HG02642 (cell line): ENCODE results near the gene GUSB.
"Not testable (repeated sequence)": the region's sequence is repeated elsewhere in the genome, so short reads cannot be mapped to it uniquely, and the experiment has no call there.

Experiments
- ATAC-seq: cut with Tn5 transposase; IDR thresholded peaks from one replicate; pipeline ENCODE4 v1.9.1; 2021; ENCODE audit warnings: mild to moderate bottlenecking; ENCODE audit not compliant: unreplicated experiment, poor library complexity

The GUSB gene

GRCh38 chr7:65976659-65977196 is 5.3 kb downstream of the GUSB start:
- no peak for ATAC-seq

DNA sequence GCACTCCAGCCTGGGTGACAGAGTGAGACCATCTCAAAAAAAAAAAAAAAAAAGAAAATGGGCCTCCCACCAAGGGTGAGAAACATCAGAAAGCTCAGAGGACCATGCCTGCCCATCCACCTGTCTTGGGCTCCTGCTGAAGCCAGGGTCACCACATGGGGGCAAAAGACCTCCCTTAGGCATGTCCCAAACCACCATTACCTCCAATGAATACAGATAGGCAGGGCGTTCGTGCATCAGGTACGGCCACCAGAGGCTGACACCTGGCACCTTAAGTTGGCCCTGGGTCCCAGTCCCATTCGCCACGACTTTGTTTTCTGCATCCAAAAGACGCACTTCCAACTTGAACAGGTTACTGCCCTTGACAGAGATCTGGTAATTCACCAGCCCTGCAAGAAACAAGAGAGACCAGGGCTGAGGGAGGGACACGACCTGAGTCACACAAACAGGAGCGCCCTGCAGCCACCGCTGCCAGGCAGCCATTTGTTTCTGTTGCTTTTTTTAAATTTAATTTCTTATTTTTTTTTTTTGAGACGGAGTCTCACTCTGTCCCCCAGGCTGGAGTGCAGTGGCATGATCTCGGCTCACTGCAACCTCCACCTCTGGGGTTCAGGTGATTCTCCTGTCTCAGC is 6.1 kb downstream of the GUSB start:
- no peak for ATAC-seq

DNA sequence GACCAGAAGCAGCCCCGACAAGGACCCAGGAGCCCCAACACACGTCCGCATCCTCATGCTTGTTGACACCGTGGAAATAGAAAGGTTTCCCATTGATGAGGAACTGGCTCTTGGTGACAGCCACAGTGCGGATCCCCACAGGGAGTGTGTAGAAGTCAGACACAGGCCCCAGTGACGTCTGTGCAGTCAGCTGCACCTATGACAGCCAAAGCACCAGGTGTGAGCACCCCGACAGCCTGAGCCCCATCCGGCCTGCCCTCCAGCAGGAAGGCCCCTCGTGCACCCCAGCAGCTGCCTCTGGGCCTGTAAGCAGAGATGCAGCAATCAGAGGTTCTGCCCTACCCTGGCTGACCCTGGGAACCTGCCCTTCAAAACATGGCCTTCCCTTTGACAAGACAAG is 7.1 kb downstream of the GUSB start:
- no peak for ATAC-seq

DNA sequence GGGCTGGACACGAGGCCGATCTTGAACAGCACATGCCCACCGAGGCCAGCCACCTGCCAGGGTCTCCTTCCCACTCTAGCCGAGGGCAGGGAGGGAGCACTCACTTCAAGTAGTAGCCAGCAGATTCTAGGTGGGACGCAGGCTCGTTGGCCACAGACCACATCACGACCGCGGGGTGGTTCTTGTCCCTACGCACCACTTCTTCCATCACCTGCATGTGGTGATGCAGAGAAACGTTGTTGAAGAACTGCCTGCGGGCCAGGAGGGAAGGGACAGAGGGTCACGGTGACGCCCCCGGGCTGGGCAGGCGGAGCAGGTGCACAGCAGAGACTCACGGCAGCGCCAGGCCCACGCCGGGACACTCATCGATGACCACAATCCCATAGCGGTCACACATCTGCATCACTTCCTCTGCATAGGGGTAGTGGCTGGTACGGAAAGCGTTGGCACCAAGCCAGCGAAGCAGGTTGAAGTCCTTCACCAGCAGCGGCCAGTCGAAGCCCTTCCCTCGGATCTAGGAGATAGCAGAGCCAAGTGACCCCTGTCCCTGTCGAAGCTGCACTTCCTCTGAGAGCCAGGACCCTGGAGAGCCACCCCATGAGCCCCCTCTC is 7.7 kb downstream of the GUSB start:
- ATAC-seq = no peak

DNA sequence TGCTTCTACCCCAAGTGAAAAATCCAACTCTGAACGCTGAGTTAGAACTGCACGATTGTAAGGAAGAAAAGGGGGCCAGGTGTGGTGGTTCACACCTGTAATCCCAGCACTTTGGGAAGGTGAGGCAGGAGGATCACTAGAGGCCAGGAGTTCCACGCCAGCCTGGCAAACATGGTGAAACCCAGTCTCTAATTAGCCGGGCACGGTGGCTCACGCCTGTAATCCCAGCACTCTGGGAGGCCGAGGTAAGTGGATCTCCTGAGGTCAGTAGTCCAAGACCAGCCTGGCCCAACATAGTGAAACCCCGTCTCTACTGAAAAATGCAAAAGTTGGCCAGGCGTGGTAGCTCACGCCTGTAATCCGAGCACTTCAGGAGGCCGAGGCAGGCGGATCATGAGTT is 9.0 kb downstream of the GUSB start:
- no peak for ATAC-seq

GRCh38 chr7:65971021-65971420 is 11.0 kb downstream of the GUSB start:
- ATAC-seq = no peak

DNA sequence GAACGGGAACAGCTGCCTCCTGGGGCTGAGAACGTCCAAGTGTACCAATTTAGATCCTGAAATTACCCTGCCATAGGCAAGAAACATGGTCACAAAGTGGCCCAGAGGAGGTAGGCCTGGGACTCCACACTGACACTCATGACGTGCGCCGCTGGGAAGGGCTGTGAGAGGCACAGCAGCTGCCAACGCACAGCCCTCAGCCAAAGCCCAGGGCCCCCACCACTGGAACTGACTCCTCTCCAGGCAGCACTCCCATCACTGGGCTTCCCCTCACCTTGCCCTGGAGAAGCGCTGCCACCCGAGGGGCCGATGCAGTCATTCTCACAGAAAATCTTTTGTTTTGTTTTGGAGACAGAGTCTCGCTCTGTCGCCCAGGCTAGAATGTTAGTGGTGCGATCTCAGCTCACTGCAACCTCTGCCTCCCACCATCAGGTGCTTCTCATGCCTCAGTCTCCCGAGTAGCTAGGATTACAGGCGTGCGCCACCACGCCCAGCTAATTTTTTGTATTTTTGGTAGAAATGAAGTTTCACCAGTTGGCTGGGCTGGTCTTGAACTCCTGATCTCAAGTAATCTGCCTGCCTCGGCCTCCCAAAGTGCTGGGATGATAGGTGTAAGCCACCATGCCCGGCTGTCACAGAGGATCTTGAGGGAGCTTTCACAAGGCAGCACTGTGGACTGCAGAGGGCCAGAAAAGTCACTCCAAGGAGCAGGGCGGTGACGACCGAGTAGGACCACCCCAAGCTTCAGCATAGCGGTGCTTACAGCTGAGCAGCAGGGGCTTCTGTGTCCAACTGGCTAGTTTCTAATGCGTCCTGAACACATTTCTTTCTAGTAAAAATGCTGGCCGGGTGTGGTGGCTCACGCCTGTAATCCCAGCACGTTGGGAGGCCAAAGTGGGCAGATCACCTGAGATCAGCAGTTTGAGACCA is 13.5 kb downstream of the GUSB start:
- no peak for ATAC-seq

- no peak for ATAC-seq
Measured at GRCh38 chr7:65967361-65968155, 14.5 kb downstream of the GUSB start.

GRCh38 chr7:65966146-65966545 is 15.9 kb downstream of the GUSB start:
- no peak for ATAC-seq

GRCh38 chr7:65964671-65965070 is 17.3 kb downstream of the GUSB start:
- not testable (repeated sequence) for ATAC-seq

DNA sequence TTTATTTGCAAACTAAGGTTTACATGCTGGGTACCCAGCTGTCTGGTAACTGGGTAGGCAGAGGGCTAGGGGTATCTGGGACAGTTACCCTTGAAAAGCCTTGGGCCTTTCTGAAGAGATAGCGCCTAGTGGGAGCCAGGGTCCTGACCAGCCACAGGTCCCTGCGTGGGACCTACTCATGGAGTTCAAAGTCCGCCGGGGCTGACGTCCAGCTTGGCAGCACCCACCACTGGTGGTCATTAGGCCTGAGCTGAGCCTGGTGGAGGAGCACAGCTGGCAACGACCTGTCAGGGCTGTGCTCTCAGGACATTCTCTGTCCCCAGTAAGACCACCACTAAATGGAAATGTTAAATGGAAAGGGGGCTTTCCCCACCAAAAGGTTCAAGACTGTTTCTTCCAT is 20.0 kb downstream of the GUSB start:
- no peak for ATAC-seq

GRCh38 chr7:65960351-65961074 is 21.5 kb downstream of the GUSB start:
- no peak for ATAC-seq

DNA sequence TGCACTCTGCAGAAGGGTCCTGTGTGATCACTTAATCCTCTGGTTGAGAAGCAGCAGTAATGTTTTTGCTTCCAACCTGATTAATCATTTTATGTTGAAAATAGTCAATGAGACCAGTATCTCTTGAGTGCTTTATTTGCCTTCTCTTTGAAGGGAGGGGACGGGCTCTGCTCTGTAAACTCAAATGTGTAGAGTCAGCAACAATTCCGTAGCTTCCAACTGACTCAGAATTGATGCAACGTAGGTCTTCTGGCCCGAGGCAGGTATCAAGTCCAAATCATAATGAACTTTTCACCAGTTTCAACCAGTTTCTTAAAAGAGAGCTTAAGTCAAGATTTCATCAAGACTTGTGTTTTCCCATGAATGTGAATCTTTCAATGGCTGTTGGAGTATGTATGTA is 26.3 kb downstream of the GUSB start:
- ATAC-seq = no peak

DNA sequence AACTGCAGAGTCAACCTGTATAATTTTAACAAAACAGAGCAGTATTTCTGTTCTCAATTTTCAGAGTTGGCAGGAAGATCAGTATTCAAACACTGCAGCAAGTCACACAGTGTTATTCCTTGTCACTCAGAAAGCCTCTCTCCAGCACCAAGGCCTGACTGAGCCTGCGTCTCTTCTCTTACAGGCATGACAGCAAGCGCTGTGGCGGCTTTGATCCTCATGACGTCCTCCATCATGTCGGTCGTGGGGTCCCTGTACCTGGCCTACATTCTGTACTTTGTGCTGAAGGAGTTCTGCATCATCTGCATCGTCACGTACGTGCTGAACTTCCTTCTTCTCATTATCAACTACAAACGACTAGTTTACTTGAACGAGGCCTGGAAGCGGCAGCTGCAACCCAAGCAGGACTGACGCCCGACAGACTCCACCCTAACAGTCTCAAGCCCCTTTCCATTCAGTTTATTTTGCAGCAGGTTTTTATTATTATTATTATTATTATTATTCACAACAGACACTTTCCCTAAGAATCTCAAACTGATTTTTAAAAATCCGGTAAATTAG is 28.0 kb downstream of the GUSB start:
- ATAC-seq = no peak

GRCh38 chr7:65953001-65953720 is 28.9 kb downstream of the GUSB start:
- no peak for ATAC-seq

DNA sequence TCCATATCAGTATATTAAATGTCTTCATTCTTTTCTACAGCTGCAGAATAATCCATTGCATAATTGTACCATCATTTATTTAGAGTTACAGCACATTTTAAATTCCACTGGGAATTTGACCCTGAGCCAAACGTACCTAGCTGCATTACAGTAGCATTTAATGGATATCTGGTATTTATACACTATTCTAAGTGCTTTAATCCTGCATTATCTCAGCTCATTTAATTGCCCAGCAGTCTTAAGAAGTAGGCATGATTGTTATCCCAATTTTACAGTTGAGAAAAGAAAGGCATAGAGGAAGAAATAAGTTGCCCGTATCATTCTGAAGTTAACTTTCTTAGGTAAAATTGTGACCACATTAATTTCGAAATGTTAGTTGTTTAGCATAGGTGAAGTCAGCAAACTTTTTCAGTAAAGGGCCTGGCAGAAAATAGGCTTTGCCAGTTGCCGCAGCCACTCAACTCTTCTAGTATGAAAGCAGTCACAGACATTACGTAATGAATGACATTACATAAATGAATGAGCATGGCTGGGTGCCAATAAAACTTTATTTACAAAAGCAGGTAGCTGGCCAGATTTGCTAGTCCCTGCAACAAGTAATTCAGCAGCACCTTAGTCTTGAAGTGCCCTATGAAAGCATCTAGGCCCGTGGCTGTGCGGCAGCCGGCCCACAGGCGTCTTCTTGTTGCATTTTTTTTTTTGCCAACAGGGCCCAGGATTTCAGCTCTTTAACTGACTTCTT is 30.0 kb downstream of the GUSB start:
- no peak for ATAC-seq

DNA sequence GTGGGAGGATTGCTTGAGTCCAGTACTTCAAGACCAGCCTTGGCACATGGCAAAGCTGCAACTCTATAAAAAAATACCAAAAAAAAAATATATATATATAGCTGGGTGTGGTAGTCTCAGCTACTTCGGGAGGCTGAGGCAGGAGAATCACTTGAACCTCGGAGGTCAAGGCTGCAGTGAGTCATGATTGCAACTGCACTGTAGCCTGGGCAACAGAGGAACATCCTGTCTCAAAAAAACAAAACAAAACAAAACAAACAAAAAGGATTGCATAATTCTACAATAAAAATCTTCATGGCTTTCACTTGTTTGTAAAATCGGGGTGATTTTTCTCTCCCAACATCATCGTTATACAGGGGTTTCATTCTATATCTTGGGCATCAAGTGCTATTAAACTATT is 35.1 kb downstream of the GUSB start:
- no peak for ATAC-seq

DNA sequence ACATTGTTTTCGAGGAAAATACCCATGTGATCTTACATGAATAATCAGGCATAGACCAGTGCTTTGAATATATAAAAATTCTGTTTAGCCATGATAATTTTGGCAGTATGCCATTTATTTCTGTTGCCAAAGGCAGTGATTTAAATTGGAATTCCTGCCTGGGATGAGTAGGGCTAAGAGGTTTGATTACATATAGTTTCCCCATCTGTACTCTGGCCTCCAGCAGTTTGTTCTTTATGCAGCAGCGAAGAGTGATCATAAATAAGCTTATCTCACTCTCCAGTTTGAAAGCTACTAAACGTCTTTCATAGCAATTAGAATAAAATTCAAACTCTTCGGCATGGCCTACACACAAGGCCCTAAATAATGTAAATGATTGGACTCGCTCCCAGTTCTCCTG is 36.2 kb downstream of the GUSB start:
- ATAC-seq = not testable (repeated sequence)
